ENCODE measurements around the gene SEC23IP.
"Not testable (repeated sequence)": the region's sequence is repeated elsewhere in the genome, so short reads cannot be mapped to it uniquely, and the experiment has no call there.

Gene SEC23IP

GRCh38 chr10:119892188-119893065, at the start of gene SEC23IP:
TSS of gene SEC23IP (plus strand) at chr10:119892730. CDS start at chr10:119892783, 53 bp downstream.
- peak; percentile 97 for DNase-seq

GRCh38 chr10:119845656-119846055, 46.9 kb upstream of the SEC23IP start:
- DNase-seq: no peak

- no peak for DNase-seq
These were observed 43.3 kb upstream of the SEC23IP start for GRCh38 chr10:119849031-119849789.

GRCh38 chr10:119849944-119850343, 42.6 kb upstream of the SEC23IP start:
- no peak for DNase-seq

GRCh38 chr10:119852277-119852676, 40.3 kb upstream of the SEC23IP start:
- no peak for DNase-seq

- DNase-seq: no peak
These were observed 39.7 kb upstream of the SEC23IP start for GRCh38 chr10:119852822-119853221.

- DNase-seq: no peak
These were observed 39.0 kb upstream of the SEC23IP start for GRCh38 chr10:119853574-119853973.

GRCh38 chr10:119858063-119858462, 34.5 kb upstream of the SEC23IP start:
- DNase-seq: no peak

GRCh38 chr10:119859420-119860258, 32.9 kb upstream of the SEC23IP start:
- peak; percentile 47 for DNase-seq

- DNase-seq: no peak
These were observed 31.5 kb upstream of the SEC23IP start for GRCh38 chr10:119860866-119861607.

- DNase-seq: no peak
These were observed 30.0 kb upstream of the SEC23IP start for GRCh38 chr10:119862524-119862923.

GRCh38 chr10:119863951-119864565, 28.5 kb upstream of the SEC23IP start:
- no peak for DNase-seq

- no peak for DNase-seq
These were observed 26.8 kb upstream of the SEC23IP start for GRCh38 chr10:119865699-119866240.

- no peak for DNase-seq
These were observed 25.2 kb upstream of the SEC23IP start for GRCh38 chr10:119867317-119867716.

GRCh38 chr10:119869398-119869797, 23.1 kb upstream of the SEC23IP start:
- not testable (repeated sequence) for DNase-seq

GRCh38 chr10:119871881-119872609, 20.5 kb upstream of the SEC23IP start:
- DNase-seq: peak; percentile 69

- DNase-seq: no peak
These were observed 20.0 kb upstream of the SEC23IP start, which contains the start of gene MCMBP for GRCh38 chr10:119872610-119872859. TSS of gene MCMBP (minus strand) at chr10:119872843. CDS start at chr10:119872584, 259 bp downstream.

GRCh38 chr10:119872860-119873681, 19.5 kb upstream of the SEC23IP start:
- DNase-seq: peak; percentile 94

GRCh38 chr10:119878524-119878923, 14.0 kb upstream of the SEC23IP start:
- DNase-seq: no peak

Data from activated CD4-positive, alpha-beta T cell treated with anti-CD3 and anti-CD28 coated beads, Interleukin-10, Interleukin-2, amounts not matched to agents 100 ng/mL and 50 ng/mL, durations not matched to agents 16 hours and 8 hours (primary cell).